Measurements from ENCODE around the gene RABAC1.

DNA sequence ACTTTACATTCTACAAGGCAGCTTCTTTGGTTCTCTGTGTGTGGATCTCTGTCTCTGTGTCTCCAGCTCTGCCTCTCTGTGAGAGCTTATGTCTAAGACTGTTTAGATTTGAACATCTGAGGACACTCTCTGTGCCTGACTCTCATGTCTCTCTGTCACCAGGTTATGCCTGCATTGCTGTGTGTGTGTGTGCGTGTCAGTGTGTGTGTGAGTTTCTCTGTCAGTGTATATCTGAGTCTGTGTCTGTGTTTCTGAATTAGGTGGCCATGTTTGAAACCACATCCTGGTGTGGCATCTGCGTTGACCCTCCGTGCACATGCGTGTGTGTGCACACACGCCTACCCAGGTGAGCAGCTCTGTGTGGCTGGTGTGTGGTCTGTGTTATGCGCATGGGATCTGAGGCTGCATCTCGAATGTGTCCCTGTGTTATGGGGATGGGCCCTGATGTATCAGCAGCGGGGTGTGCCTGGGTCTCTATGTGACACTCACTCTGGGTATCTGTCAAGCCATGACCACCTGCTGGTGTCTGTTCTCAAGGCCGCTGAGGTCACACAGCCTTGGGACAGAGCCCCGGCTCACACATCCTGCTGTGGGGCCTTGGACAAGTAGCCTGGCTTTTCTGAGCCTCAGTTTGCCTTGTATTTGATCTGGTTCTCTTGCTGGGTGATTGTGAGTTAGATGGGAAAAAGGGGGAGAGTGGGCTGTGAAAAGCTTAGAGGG lies 28.2 kb upstream of the RABAC1 start:
- TF ChIP-seq, protein P1, sequence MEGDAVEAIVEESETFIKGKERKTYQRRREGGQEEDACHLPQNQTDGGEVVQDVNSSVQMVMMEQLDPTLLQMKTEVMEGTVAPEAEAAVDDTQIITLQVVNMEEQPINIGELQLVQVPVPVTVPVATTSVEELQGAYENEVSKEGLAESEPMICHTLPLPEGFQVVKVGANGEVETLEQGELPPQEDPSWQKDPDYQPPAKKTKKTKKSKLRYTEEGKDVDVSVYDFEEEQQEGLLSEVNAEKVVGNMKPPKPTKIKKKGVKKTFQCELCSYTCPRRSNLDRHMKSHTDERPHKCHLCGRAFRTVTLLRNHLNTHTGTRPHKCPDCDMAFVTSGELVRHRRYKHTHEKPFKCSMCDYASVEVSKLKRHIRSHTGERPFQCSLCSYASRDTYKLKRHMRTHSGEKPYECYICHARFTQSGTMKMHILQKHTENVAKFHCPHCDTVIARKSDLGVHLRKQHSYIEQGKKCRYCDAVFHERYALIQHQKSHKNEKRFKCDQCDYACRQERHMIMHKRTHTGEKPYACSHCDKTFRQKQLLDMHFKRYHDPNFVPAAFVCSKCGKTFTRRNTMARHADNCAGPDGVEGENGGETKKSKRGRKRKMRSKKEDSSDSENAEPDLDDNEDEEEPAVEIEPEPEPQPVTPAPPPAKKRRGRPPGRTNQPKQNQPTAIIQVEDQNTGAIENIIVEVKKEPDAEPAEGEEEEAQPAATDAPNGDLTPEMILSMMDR (conservative IDR thresholded peaks at IDR 0.05; ENCODE audit: low read depth, low read length) = no peak
- TF ChIP-seq, protein P2, sequence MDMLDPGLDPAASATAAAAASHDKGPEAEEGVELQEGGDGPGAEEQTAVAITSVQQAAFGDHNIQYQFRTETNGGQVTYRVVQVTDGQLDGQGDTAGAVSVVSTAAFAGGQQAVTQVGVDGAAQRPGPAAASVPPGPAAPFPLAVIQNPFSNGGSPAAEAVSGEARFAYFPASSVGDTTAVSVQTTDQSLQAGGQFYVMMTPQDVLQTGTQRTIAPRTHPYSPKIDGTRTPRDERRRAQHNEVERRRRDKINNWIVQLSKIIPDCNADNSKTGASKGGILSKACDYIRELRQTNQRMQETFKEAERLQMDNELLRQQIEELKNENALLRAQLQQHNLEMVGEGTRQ (IDR thresholded peaks at IDR 0.05; ENCODE audit: low read depth, low read length) = no peak
- TF ChIP-seq RFX5 (IDR thresholded peaks at IDR 0.05; ENCODE audit: low read depth, low read length) = no peak
- TF ChIP-seq FOS (IDR thresholded peaks at IDR 0.05; ENCODE audit: low read depth, low read length) = no peak
- TF ChIP-seq MAZ (IDR thresholded peaks at IDR 0.05; ENCODE audit: borderline replicate concordance, low read depth, low read length) = no peak
- TF ChIP-seq NFE2L2 (IDR thresholded peaks at IDR 0.05; ENCODE audit: low read depth, low read length) = no peak
- no peak for TF ChIP-seq POLR2A (IDR thresholded peaks at IDR 0.05; ENCODE audit: low read depth, low read length)
- TF ChIP-seq SMC3 (IDR thresholded peaks at IDR 0.05; ENCODE audit: low read depth, low read length) = no peak
- no peak for TF ChIP-seq MAFK (IDR thresholded peaks at IDR 0.05; ENCODE audit: low read depth, low read length)
- no peak for TF ChIP-seq MXI1 (IDR thresholded peaks at IDR 0.05; ENCODE audit: borderline replicate concordance, low read depth, low read length)
- TF ChIP-seq BHLHE40 (IDR thresholded peaks at IDR 0.05; ENCODE audit: low read depth, low read length) = no peak
- no peak for TF ChIP-seq CHD1 (IDR thresholded peaks at IDR 0.05; ENCODE audit: low read depth, low read length)
- no peak for TF ChIP-seq RAD21 (IDR thresholded peaks at IDR 0.05; ENCODE audit: low read length)

Measured in IMR-90 (cell line).